C4-2B (cell line): ENCODE results near the gene SPINK1.

Source experiments
- CTCF ChIP-seq: fragments of 450-650 bp; conservative IDR thresholded peaks from 2 replicates; pipeline ENCODE4 v1.5.1; 2017; ENCODE audit warnings: mild to moderate bottlenecking
- ZFX ChIP-seq: fragments of 450-650 bp; IDR thresholded peaks from 2 replicates; pipeline ENCODE4 v1.6.1; 2017

- TF ChIP-seq CTCF (no peak), ZFX (no peak)
Measured at GRCh38 chr5:147826361-147826760, 5.1 kb downstream of the SPINK1 start.
